ENCODE measurements around the gene TXNRD2.
"Not testable (repeated sequence)": the region's sequence is repeated elsewhere in the genome, so short reads cannot be mapped to it uniquely, and the experiment has no call there.

The TXNRD2 gene

GRCh38 chr22:19918332-19919106 is 23.1 kb downstream of the TXNRD2 start:
- no peak for DNase-seq

GRCh38 chr22:19917389-19918138 is 24.1 kb downstream of the TXNRD2 start:
- DNase-seq = no peak

- DNase-seq = no peak
Observed at GRCh38 chr22:19916941-19917340, 24.7 kb downstream of the TXNRD2 start.

- DNase-seq = no peak
Observed at GRCh38 chr22:19916006-19916405, 25.6 kb downstream of the TXNRD2 start.

GRCh38 chr22:19915287-19915954 is 26.2 kb downstream of the TXNRD2 start:
- no peak for DNase-seq

- DNase-seq = no peak
Observed at GRCh38 chr22:19914201-19914943, 27.2 kb downstream of the TXNRD2 start.

GRCh38 chr22:19913337-19913936 is 28.2 kb downstream of the TXNRD2 start:
- DNase-seq = no peak

- no peak for DNase-seq
Observed at GRCh38 chr22:19912271-19912999, 29.2 kb downstream of the TXNRD2 start.

- no peak for DNase-seq
Observed at GRCh38 chr22:19911540-19912270, 29.9 kb downstream of the TXNRD2 start.

- no peak for DNase-seq
Observed at GRCh38 chr22:19910180-19910744, 31.4 kb downstream of the TXNRD2 start.

- DNase-seq = no peak
Observed at GRCh38 chr22:19909350-19910179, 32.1 kb downstream of the TXNRD2 start.

- DNase-seq = not testable (repeated sequence)
Observed at GRCh38 chr22:19907902-19908301, 33.7 kb downstream of the TXNRD2 start.

GRCh38 chr22:19906864-19907263 is 34.8 kb downstream of the TXNRD2 start:
- not testable (repeated sequence) for DNase-seq

GRCh38 chr22:19905347-19906276 is 36.0 kb downstream of the TXNRD2 start:
- no peak for DNase-seq

GRCh38 chr22:19904935-19905334 is 36.7 kb downstream of the TXNRD2 start:
- no peak for DNase-seq

- no peak for DNase-seq
Observed at GRCh38 chr22:19904174-19904856, 37.3 kb downstream of the TXNRD2 start.

- no peak for DNase-seq
Observed at GRCh38 chr22:19903513-19903912, 38.1 kb downstream of the TXNRD2 start.

- DNase-seq = no peak
Observed at GRCh38 chr22:19903031-19903430, 38.6 kb downstream of the TXNRD2 start.

Data from cortex of kidney (tissue), 1 donor.